Choroid plexus epithelial cell (primary cell): ENCODE data around the gene TAF10.

Experiments
- DNase-seq: peaks from one replicate; pipeline ENCODE4 v3.0.0-alpha.2; 2010; ENCODE audit warnings: low read depth
- H3K4me3 ChIP-seq: 2 replicates; pipeline ENCODE4 v1.5.1; 2011; ENCODE audit warnings: low read depth, mild to moderate bottlenecking, control low read depth, low read length, moderate library complexity
- CTCF ChIP-seq: conservative IDR thresholded peaks from 2 replicates; pipeline ENCODE4 v1.5.1; 2011; ENCODE audit warnings: low read depth, mild to moderate bottlenecking, control low read depth, inconsistent platforms, low read length, moderate library complexity

TAF10 gene

DNA sequence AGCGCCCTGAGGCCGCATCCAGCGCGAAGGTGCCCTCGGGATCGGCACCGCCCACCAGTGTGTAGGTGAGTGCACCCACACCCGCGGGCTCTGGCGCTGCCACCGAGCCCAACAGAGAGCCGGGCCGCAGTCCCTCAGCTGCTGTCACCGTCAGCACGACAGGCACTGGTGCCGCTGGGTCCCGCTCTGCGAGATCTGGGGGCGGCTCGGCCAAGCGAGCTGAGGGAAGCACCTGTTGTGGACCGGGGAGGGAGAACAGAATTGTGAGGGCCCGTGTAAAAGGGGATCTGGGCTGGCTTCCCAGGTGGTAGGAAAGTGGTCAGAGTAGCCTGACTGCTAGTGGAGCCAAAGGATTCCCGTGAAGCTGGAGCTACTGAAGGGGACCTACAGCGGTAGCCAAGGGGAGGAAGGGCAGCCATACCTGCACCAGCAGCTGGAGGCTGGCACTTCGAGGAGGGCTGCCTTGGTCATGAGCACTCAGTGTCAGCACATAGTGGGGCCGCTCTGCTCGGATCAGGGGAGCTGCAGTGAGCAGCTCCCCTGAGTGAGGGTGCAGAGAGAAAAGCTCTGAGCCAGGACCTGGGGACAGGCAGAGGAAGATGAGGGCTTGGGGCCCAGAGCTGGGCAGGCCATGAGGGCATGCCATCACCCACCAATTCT is 18.7 kb upstream of the TAF10 start:
- no peak for TF ChIP-seq CTCF

DNA sequence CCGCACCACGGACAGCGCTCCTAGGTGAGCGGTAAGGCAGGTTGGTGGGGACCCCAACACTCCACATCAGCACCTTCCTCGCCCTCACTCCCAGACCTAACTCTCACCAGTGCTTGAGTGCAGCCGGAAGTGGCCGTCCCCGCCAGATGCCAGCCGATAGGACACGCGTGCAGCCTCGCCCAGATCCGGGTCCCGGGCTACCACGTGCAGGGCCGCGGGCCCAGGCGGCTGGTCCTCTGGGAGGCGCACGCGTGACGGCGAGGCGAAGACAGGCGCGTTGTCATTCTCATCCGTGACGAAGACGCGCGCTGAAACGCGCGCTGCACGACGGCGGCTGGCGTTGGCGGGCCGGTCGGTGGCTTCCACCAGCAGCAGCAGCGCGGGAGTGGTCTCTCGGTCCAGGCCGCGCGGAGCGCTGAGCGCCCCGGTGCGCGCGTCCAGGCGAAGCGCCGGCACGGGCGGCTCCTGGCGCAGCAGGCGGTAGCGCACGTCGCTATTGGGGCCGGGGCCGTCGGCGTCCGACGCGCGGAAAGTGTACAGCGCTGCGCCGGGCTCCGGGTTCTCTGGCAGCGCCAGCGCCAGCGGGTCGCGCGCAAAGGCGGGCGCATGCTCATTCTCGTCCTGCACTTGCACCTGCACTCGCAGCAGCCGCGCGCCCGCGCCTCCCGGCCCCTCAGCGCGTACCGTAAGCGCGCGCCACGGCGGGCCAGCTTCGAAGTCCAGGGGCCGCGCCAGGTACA is 18.0 kb upstream of the TAF10 start:
- TF ChIP-seq CTCF, result no peak
- DNase-seq, result no peak
- H3K4me3 ChIP-seq, result no peak overlapping the region

More for the DNA sequence above, 18.7 kb upstream of the TAF10 start:
- no peak overlapping the region for H3K4me3 ChIP-seq
- no peak for DNase-seq

- no peak overlapping the region for H3K4me3 ChIP-seq
- no peak for TF ChIP-seq CTCF
- no peak for DNase-seq
Measured at GRCh38 chr11:6629573-6629891, 17.5 kb upstream of the TAF10 start.

DNA sequence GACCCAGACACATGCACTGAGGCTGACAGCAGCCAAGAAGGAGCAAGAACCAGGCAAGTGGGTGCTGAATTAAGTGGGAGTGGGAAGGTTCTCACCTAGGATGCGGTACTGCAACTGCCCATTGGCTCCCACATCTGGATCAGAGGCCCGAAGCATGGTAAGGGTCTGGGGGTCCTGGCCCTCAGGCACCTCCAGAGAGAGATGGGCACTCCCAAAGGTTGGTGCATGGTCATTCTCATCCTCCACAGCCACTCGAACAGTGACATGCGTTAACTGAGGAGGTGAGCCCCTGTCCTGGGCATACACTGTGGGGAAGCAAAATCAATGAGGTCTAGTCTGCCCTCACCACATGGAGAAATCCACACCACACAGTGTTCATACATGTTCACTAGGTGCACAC is 16.5 kb upstream of the TAF10 start:
- no peak for DNase-seq
- no peak overlapping the region for H3K4me3 ChIP-seq
- TF ChIP-seq CTCF, result no peak

DNA sequence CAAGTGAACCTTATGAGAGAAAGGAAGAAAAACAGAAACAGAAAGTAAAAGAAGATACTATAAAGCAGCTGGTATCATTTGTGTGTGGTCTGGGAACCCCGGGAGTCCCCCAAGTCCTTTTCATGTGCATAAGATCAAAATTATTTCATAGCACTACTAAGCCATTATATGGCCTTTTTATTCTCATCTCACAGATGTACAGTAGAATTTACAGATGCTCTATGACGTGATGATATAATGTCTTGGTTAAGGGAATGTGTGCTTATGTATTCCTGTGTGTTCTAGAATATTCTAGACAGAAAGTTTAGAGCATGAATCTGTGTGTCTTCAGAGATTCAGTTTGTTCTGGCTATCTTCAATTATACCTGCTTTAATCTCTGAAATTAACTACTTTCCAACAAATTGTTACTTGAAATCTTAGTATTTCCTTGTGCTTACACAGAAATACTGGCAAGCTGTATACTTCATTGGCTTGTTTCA is 15.8 kb upstream of the TAF10 start:
- TF ChIP-seq CTCF, result no peak
- no peak overlapping the region for H3K4me3 ChIP-seq
- DNase-seq, result no peak

GRCh38 chr11:6626971-6627761 is 15.2 kb upstream of the TAF10 start:
- no peak for DNase-seq
- no peak overlapping the region for H3K4me3 ChIP-seq
- TF ChIP-seq CTCF, result no peak
